DND-41 (cell line): ENCODE results near the gene ANKRD53.

Experiments used
- CTCF ChIP-seq: IDR thresholded peaks from 2 replicates; pipeline ENCODE4 v1.5.1; 2012; ENCODE audit warnings: borderline replicate concordance, low read length, moderate library complexity, mild to moderate bottlenecking; ENCODE audit not compliant: poor library complexity, severe bottlenecking; ENCODE audit errors: extremely low read depth
- EZH2 ChIP-seq: IDR thresholded peaks from 3 replicates; pipeline ENCODE4 v1.6.1; 2012; ENCODE audit warnings: borderline replicate concordance, low read depth, mild to moderate bottlenecking, moderate library complexity, low read length, inconsistent platforms; ENCODE audit not compliant: severe bottlenecking

GRCh38 chr2:70983506-70984227 is 5.2 kb downstream of the ANKRD53 start:
- TF ChIP-seq EZH2 (no peak), CTCF (no peak)
